Right lobe of liver (tissue), 6 donors: ENCODE measurements around the gene NLN. TPM values are rescaled to one million over a fixed set of nuclear protein-coding genes. Genes with fewer than 3 reads are reported as not detected.
A peak's percentile ranks its signal among the peaks of the same experiment; 100 is the strongest.

Experiments used
- ATAC-seq, 4 donors: fragments of 200-7000 bp; cut with Tn5 transposase; one replicate each; pipeline ENCODE4 v1.9.1; 2020; ENCODE audit warnings: mild to moderate bottlenecking in 4 of 4, moderate library complexity in 4 of 4
- DNase-seq, 3 donors: peaks; one replicate each; pipeline ENCODE4 v3.0.0-alpha.2; 2020
- H3K27ac ChIP-seq, 3 donors: fragments of 200-600 bp; one replicate each; pipeline ENCODE4 v1.8.0; 2022
- H3K27me3 ChIP-seq, 2 donors: fragments of 200-600 bp; one replicate each; pipeline ENCODE4 v1.8.0; 2022
- H3K36me3 ChIP-seq, 4 donors: fragments of 200-600 bp; sonication (generic) in 1 of 4; one replicate each; pipeline versions ENCODE4 v1.5.1 to v1.8.0; 2017 to 2022; ENCODE audit warnings: control low read depth in 1 of 4
- H3K4me1 ChIP-seq, 4 donors: fragments of 200-600 bp; sonication (generic) in 1 of 4; one replicate each; pipeline versions ENCODE4 v1.5.1 to v1.8.0; 2017 to 2022; ENCODE audit warnings: control low read depth in 1 of 4
- H3K4me3 ChIP-seq, 3 donors: fragments of 200-600 bp; one replicate each; pipeline ENCODE4 v1.8.0; 2022
- H3K9me3 ChIP-seq, 4 donors: fragments of 200-600 bp; sonication (generic) in 1 of 4; one replicate each; pipeline versions ENCODE4 v1.5.1 to v1.8.0; 2017 to 2022; ENCODE audit warnings: control low read depth in 1 of 4
- POLR2A ChIP-seq: fragments of 450-650 bp; IDR thresholded peaks from one replicate; pipeline ENCODE4 v1.6.1; 2017; ENCODE audit warnings: antibody characterized with exemption, mild to moderate bottlenecking
- WGBS: methylation state at CpG from one replicate; pipeline ENCODE4 v1.1.6; 2018; ENCODE audit warnings: low coverage, low lambda C conversion rate; ENCODE audit not compliant: insufficient coverage; ENCODE audit errors: missing lambda C conversion rate; 5-methylcytosine and 5-hydroxymethylcytosine counted together
- intact Hi-C, 2 donors: fragments of 100-400 bp; cut with DNase I; formaldehyde crosslinking; loops; one replicate each; pipeline versions ENCODE4 v1.11.2 to v1.14.1; 2022
- total RNA-seq, 6 experiments: library from RNA; depleted of rRNA in 2 of 6; stranded (reverse); fragments of >200 nt in 2 of 6; fragmentation: NEBNext Ultra II Directional in 3 of 6; extraction: Animal tissue kit (Norgen Biotek cat#: 25700) in 3 of 6; gene quantifications; one replicate each; pipeline versions ENCODE4 v1.1.0 to v1.2.4, GENCODE V29; 2016 to 2023
- TF ChIP-seq, protein P1 (sequence below), 4 donors: fragments of 200-600 bp in 3 of 4; fragments of 450-650 bp in 1 of 4; IDR thresholded peaks; one replicate each; pipeline versions ENCODE4 v1.5.1 to v1.8.0; 2016 to 2022; ENCODE audit warnings: antibody characterized with exemption in 4 of 4, mild to moderate bottlenecking in 2 of 4
- donor health status: DM: no; HTN: yes; CAD: no.
- donor health status: DM: no; HTN: no; CAD: no.
- donor health status: DM: no; HTN: no; CAD: no.
- donor health status: DM: no; HTN: yes; CAD: no.
- donor health status: DM: no; HTN: yes; CAD: no.

NLN gene
- total RNA-seq, 6 experiments from 2014 or later, result 28.3 to 68.2 (median 36.7) TPM

- 40% methylated on average over 1 of the region's 2 CpGs for WGBS
- H3K27ac ChIP-seq, result no peak overlapping the region
- peaks cover 0 to 9% (median 3%) of the 10 kb centered on the region in 4 donors for H3K4me1 ChIP-seq
- intact Hi-C loops, result no loop called here
- ATAC-seq, result no peak
- H3K4me3 ChIP-seq, result no peak overlapping the region
- no peaks in the 10 kb centered on the region for H3K9me3 ChIP-seq
- TF ChIP-seq, protein P1, sequence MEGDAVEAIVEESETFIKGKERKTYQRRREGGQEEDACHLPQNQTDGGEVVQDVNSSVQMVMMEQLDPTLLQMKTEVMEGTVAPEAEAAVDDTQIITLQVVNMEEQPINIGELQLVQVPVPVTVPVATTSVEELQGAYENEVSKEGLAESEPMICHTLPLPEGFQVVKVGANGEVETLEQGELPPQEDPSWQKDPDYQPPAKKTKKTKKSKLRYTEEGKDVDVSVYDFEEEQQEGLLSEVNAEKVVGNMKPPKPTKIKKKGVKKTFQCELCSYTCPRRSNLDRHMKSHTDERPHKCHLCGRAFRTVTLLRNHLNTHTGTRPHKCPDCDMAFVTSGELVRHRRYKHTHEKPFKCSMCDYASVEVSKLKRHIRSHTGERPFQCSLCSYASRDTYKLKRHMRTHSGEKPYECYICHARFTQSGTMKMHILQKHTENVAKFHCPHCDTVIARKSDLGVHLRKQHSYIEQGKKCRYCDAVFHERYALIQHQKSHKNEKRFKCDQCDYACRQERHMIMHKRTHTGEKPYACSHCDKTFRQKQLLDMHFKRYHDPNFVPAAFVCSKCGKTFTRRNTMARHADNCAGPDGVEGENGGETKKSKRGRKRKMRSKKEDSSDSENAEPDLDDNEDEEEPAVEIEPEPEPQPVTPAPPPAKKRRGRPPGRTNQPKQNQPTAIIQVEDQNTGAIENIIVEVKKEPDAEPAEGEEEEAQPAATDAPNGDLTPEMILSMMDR (IDR thresholded peaks at IDR 0.05), result no peak
- no peak for TF ChIP-seq POLR2A
- H3K27me3 ChIP-seq, result no peaks in the 10 kb centered on the region
- DNase-seq, result no peak
- H3K36me3 ChIP-seq, result no peaks in the 10 kb centered on the region
Measured at GRCh38 chr5:65766175-65766574, 44.2 kb downstream of the NLN start.

GRCh38 chr5:65766781-65767180, 44.8 kb downstream of the NLN start:
- H3K9me3 ChIP-seq, result no peaks in the 10 kb centered on the region
- H3K4me1 ChIP-seq, result peaks cover 0 to 7% (median 3%) of the 10 kb centered on the region in 4 donors
- H3K27me3 ChIP-seq, result no peaks in the 10 kb centered on the region
- no peaks in the 10 kb centered on the region for H3K36me3 ChIP-seq
- 100% methylated on average over 1 of the region's 2 CpGs for WGBS
- no peak overlapping the region for H3K4me3 ChIP-seq
- intact Hi-C loops, result no loop called here
- no peak for DNase-seq
- TF ChIP-seq POLR2A, result no peak
- TF ChIP-seq, protein P1 (IDR thresholded peaks at IDR 0.05), result no peak
- no peak for ATAC-seq
- H3K27ac ChIP-seq, result no peak overlapping the region

GRCh38 chr5:65767565-65767964, 45.6 kb downstream of the NLN start:
- WGBS, result 100% methylated on average over 1 of the region's 1 CpG
- TF ChIP-seq, protein P1 (IDR thresholded peaks at IDR 0.05), result no peak
- TF ChIP-seq POLR2A, result no peak
- no peak overlapping the region for H3K27ac ChIP-seq
- H3K27me3 ChIP-seq, result no peaks in the 10 kb centered on the region
- intact Hi-C loops, result no loop called here
- H3K9me3 ChIP-seq, result no peaks in the 10 kb centered on the region
- no peak overlapping the region for H3K4me3 ChIP-seq
- peaks cover 0 to 7% (median 3%) of the 10 kb centered on the region in 4 donors for H3K4me1 ChIP-seq
- ATAC-seq (no peak), DNase-seq (no peak)
- H3K36me3 ChIP-seq, result no peaks in the 10 kb centered on the region

- peaks cover 0 to 7% (median 3%) of the 10 kb centered on the region in 4 donors for H3K4me1 ChIP-seq
- ATAC-seq, result peak; percentile 46 to 93 (median 64)
- intact Hi-C loops, result no loop called here
- no peaks in the 10 kb centered on the region for H3K36me3 ChIP-seq
- H3K9me3 ChIP-seq, result no peaks in the 10 kb centered on the region
- H3K4me3 ChIP-seq, result no peak overlapping the region
- 62% methylated on average over 5 of the region's 7 CpGs for WGBS
- TF ChIP-seq, protein P1 (IDR thresholded peaks at IDR 0.05), result peak in 1 of 4 donors; percentile 13
- TF ChIP-seq POLR2A, result no peak
- DNase-seq, result no peak
- no peaks in the 10 kb centered on the region for H3K27me3 ChIP-seq
- no peak overlapping the region for H3K27ac ChIP-seq
Measured at GRCh38 chr5:65768723-65769346, 46.8 kb downstream of the NLN start.
